PC-3 (cell line): ENCODE data around the gene SDE2. TPM values are rescaled to one million over a fixed set of nuclear protein-coding genes. Genes with fewer than 3 reads are reported as not detected.

Source experiments
- ATAC-seq: fragments of 200-7000 bp; cut with Tn5 transposase; 2 replicates; pipeline ENCODE4 v1.9.1; 2020; ENCODE audit warnings: mild to moderate bottlenecking, moderate library complexity
- BruUV-seq: library from RNA; stranded (reverse); fragments of 400-500 nt; replicated peaks from 2 replicates; lab custom pipeline; 2021; lab: Mats Ljungman, UMichigan
- CTCF ChIA-PET: fragments of 300-600 bp; sonication (Branson Sonifier 250); formaldehyde crosslinking; loops from one replicate; lab custom pipeline; 2022; ENCODE audit warnings: antibody characterized with exemption; lab: Charles Lee
- POLR2A ChIA-PET: fragments of 300-600 bp; sonication (Branson Sonifier 250); formaldehyde crosslinking; loops from one replicate; lab custom pipeline; 2022; ENCODE audit warnings: antibody characterized with exemption; ENCODE audit not compliant: unreplicated experiment; lab: Charles Lee
- DNase-seq: peaks from one replicate; pipeline ENCODE4 v3.0.0-alpha.2; 2015
- H2AFZ ChIP-seq: fragments of 300-600 bp; sonication (generic); 2 replicates; pipeline ENCODE4 v1.6.0; 2016; ENCODE audit warnings: antibody characterized with exemption, low read length
- H3F3A ChIP-seq: fragments of 300-600 bp; sonication (generic); one replicate; pipeline ENCODE4 v1.6.0; 2017; ENCODE audit warnings: antibody characterized with exemption, low read length, control low read depth, mild to moderate bottlenecking; ENCODE audit not compliant: unreplicated experiment
- H3K27ac ChIP-seq: fragments of 300-600 bp; sonication (generic); 2 replicates; pipeline ENCODE4 v1.5.1; 2016; ENCODE audit warnings: mild to moderate bottlenecking, low read length
- H3K27me3 ChIP-seq: fragments of 300-600 bp; sonication (generic); 2 replicates; pipeline ENCODE4 v1.6.1; 2016; ENCODE audit warnings: low read length, mixed read lengths
- H3K36me3 ChIP-seq: fragments of 300-600 bp; sonication (generic); 2 replicates; pipeline ENCODE4 v1.6.1; 2016; ENCODE audit warnings: low read depth, mixed run types, low read length, mixed read lengths
- H3K4me1 ChIP-seq: fragments of 300-600 bp; sonication (generic); 2 replicates; pipeline ENCODE4 v1.5.1; 2016; ENCODE audit warnings: low read length; ENCODE audit not compliant: insufficient read depth
- H3K4me2 ChIP-seq: fragments of 300-600 bp; sonication (generic); 2 replicates; pipeline ENCODE4 v1.6.0; 2016; ENCODE audit warnings: low read length
- H3K4me3 ChIP-seq: fragments of 300-600 bp; sonication (generic); 2 replicates; pipeline ENCODE4 v1.5.1; 2016; ENCODE audit warnings: mild to moderate bottlenecking, low read length, mixed read lengths
- H3K79me2 ChIP-seq: fragments of 300-600 bp; sonication (generic); 2 replicates; pipeline ENCODE4 v1.6.1; 2017; ENCODE audit warnings: low read length, mixed read lengths
- H3K9ac ChIP-seq: fragments of 300-600 bp; sonication (generic); 2 replicates; pipeline ENCODE4 v1.6.0; 2016; ENCODE audit warnings: mild to moderate bottlenecking, low read length
- H3K9me2 ChIP-seq: fragments of 300-600 bp; sonication (generic); replicated peaks from 2 replicates; pipeline ENCODE4 v1.6.1; 2016; ENCODE audit warnings: mixed run types, low read length, mixed read lengths
- H3K9me3 ChIP-seq: fragments of 300-600 bp; sonication (generic); 2 replicates; pipeline ENCODE4 v1.6.1; 2016; ENCODE audit warnings: low read length, mixed read lengths
- H4K20me1 ChIP-seq: fragments of 300-600 bp; sonication (generic); 2 replicates; pipeline ENCODE4 v1.6.1; 2016; ENCODE audit warnings: low read length, mixed read lengths
- EZH2 ChIP-seq: fragments of 300-600 bp; sonication (generic); IDR thresholded peaks from one replicate; pipeline ENCODE4 v1.6.1; 2017; ENCODE audit warnings: antibody characterized with exemption, mild to moderate bottlenecking, low read length; ENCODE audit not compliant: unreplicated experiment
- EZH2phosphoT487 ChIP-seq: fragments of 300-600 bp; sonication (generic); IDR thresholded peaks from 2 replicates; pipeline ENCODE4 v1.6.1; 2018; ENCODE audit warnings: mild to moderate bottlenecking, antibody characterized with exemption, low read length, borderline replicate concordance
- intact Hi-C: fragments of 100-400 bp; cut with micrococcal nuclease; formaldehyde crosslinking; loops from 2 replicates; pipeline ENCODE4 v1.9.0; 2023
- total RNA-seq: library from RNA; depleted of rRNA; stranded (reverse); fragments of >200 nt; gene quantifications from 2 replicates; pipeline ENCODE4 v1.2.3, GENCODE V29; 2014
- TF ChIP-seq, protein P1 (sequence below): fragments of 300-600 bp; sonication (generic); conservative IDR thresholded peaks from 2 replicates; pipeline ENCODE4 v1.5.1; 2017; ENCODE audit warnings: antibody characterized with exemption, low read depth, mild to moderate bottlenecking, low read length

The SDE2 gene
- total RNA-seq, 1 experiment from 2014 or later, result 26.1 TPM

DNA sequence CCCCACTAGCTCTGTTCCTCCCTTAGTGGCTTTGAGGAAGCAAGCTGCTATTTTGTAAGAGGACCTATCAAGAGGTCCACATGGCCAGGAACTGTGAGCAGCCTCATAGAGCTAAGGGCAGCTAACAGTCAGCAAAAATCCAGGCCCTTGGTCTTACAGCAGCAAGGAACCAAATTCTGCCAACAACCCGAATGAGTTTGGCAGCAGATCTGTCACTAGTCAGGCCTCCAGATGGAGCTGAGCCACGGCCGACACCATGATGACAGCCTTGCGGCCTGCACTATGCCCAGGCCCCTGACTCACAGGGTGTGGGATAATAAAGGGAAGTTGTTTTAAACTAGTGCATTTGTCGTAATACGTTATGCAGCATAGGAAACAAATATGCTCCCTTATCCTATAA is 35.3 kb upstream of the SDE2 start:
- Histone ChIP-seq H3K27me3 (no peaks in the 10 kb centered on the region), H3K9ac (no peak overlapping the region), H3K36me3 (no peaks in the 10 kb centered on the region), H3K79me2 (no peaks in the 10 kb centered on the region), H3K4me2 (peak overlapping the region; percentile 34), H2AFZ (peak overlapping the region; percentile 79), H3F3A (no peaks in the 10 kb centered on the region), H3K4me3 (no peak overlapping the region), H3K9me2 (no peaks in the 10 kb centered on the region), H3K27ac (peak overlapping the region; percentile 30), H4K20me1 (no peaks in the 10 kb centered on the region), H3K9me3 (no peaks in the 10 kb centered on the region), H3K4me1 (peaks cover 9% of the 10 kb centered on the region; the same call in 1 of the 2 replicates)
- no TSS peak for BruUV-seq
- intact Hi-C loops, result no loop called here
- ATAC-seq (peak; percentile 99), DNase-seq (peak; percentile 81)
- TF ChIP-seq, protein P1, sequence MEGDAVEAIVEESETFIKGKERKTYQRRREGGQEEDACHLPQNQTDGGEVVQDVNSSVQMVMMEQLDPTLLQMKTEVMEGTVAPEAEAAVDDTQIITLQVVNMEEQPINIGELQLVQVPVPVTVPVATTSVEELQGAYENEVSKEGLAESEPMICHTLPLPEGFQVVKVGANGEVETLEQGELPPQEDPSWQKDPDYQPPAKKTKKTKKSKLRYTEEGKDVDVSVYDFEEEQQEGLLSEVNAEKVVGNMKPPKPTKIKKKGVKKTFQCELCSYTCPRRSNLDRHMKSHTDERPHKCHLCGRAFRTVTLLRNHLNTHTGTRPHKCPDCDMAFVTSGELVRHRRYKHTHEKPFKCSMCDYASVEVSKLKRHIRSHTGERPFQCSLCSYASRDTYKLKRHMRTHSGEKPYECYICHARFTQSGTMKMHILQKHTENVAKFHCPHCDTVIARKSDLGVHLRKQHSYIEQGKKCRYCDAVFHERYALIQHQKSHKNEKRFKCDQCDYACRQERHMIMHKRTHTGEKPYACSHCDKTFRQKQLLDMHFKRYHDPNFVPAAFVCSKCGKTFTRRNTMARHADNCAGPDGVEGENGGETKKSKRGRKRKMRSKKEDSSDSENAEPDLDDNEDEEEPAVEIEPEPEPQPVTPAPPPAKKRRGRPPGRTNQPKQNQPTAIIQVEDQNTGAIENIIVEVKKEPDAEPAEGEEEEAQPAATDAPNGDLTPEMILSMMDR, result no peak
- no peak for TF ChIP-seq EZH2
- TF ChIP-seq EZH2phosphoT487, result no peak
- CTCF ChIA-PET, result interaction anchor here (0.6 to 1.1 kb wide), 2 partner anchors 30 to 380 kb away, joined by 3 to 4 read pairs; no protein-coding TSS in a partner anchor
- POLR2A ChIA-PET, result interaction anchor here (0.6 to 1.0 kb wide), 3 partner anchors 27 to 334 kb away, joined by 3 to 4 read pairs (median 3); no protein-coding TSS in a partner anchor

DNA sequence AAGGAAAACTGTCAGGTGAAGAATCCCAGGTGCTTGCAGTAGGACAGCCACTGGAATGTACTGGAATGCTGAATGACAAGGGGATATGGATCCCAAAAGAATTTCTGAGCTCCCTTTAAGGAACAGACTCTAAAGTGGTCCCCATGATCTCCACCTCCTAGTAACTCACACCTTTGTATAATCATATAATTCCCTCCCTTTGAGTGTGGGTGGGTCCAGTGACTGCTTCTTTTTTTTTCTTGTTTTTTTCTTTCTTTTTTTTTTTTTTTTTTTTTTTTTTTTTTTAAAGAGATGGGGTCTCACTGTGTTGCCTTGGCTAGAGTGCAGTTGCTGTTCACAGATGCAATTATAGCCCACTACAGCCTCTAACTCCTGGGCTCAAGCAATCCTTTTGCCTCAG is 34.8 kb upstream of the SDE2 start:
- Histone ChIP-seq H3K9me2 (no peaks in the 10 kb centered on the region), H2AFZ (peak overlapping the region; percentile 79; the same call in 1 of the 2 replicates), H3K79me2 (no peaks in the 10 kb centered on the region), H3K4me2 (no peak overlapping the region), H3K4me3 (no peak overlapping the region), H3F3A (no peaks in the 10 kb centered on the region), H3K36me3 (no peaks in the 10 kb centered on the region), H3K9ac (no peak overlapping the region), H3K27me3 (no peaks in the 10 kb centered on the region), H4K20me1 (no peaks in the 10 kb centered on the region), H3K9me3 (no peaks in the 10 kb centered on the region), H3K27ac (peak overlapping the region; percentile 30; the same call in 1 of the 2 replicates), H3K4me1 (peaks cover 9% of the 10 kb centered on the region; the same call in 1 of the 2 replicates)
- BruUV-seq, result no TSS peak
- DNase-seq (no peak), ATAC-seq (no peak)
- intact Hi-C loops, result no loop called here
- ChIA-PET POLR2A (interaction anchor here (0.6 to 1.0 kb wide), 2 partner anchors 28 to 334 kb away, joined by 3 read pairs; no protein-coding TSS in a partner anchor), CTCF (interaction anchor here (1.1 kb wide), 1 partner anchor 31 kb away, joined by 4 read pairs; no protein-coding TSS in a partner anchor)
- TF ChIP-seq, protein P1, result no peak
- TF ChIP-seq EZH2, result no peak
- no peak for TF ChIP-seq EZH2phosphoT487

DNA sequence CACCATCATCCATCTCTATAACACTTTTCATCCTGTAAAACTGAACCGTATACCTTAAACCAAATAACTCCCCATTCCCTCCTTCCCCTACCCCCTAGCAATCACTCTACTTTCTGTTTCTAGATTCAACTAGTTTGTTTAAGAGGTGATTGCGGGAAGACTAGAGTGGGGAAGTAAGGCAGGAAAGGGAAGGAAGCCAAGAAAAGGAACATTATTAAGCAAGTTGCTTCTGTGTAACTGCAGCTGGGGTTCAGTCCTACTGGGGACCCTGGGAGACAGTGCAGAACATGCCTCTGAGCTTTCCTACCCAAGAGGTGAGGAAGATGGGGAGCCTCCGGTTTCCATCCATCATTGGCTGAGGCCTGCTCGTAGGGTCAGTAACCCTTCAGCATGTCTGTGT is 34.4 kb upstream of the SDE2 start:
- no peak overlapping the region for H3K4me3 ChIP-seq
- H3F3A ChIP-seq, result no peaks in the 10 kb centered on the region
- H3K4me2 ChIP-seq, result no peak overlapping the region
- H3K36me3 ChIP-seq, result no peaks in the 10 kb centered on the region
- no peaks in the 10 kb centered on the region for H3K79me2 ChIP-seq
- no peaks in the 10 kb centered on the region for H3K9me3 ChIP-seq
- TF ChIP-seq EZH2 (no peak), EZH2phosphoT487 (no peak)
- TF ChIP-seq, protein P1, result no peak
- H2AFZ ChIP-seq, result no peak overlapping the region
- no peak overlapping the region for H3K9ac ChIP-seq
- DNase-seq (no peak), ATAC-seq (no peak)
- H3K4me1 ChIP-seq, result peaks cover 9% of the 10 kb centered on the region; the same call in 1 of the 2 replicates
- intact Hi-C loops, result no loop called here
- no peak overlapping the region for H3K27ac ChIP-seq
- no TSS peak for BruUV-seq
- ChIA-PET POLR2A (no interaction called here), CTCF (no interaction called here)
- H3K27me3 ChIP-seq, result no peaks in the 10 kb centered on the region
- H4K20me1 ChIP-seq, result no peaks in the 10 kb centered on the region
- H3K9me2 ChIP-seq, result no peaks in the 10 kb centered on the region
